ENCODE data around the gene SIKE1. TPM values are rescaled to one million over a fixed set of nuclear protein-coding genes. Genes with fewer than 3 reads are reported as not detected.

The SIKE1 gene
- total RNA-seq, 1 donor from 2014 or later, result 35.4 TPM

GRCh38 chr1:114720492-114720891, 60.0 kb downstream of the SIKE1 start:
- no peak for DNase-seq (ENCODE audit: low spot score)
- no peak for ATAC-seq
- intact Hi-C loops (cut with DNase I), result no loop called here

Other genes with a start within 250 kb of the SIKE1 start
- 25.2 TPM for gene BCAS2, start 199.1 kb downstream of the SIKE1 start, total RNA-seq
- gene DENND2C, start 110.6 kb downstream of the SIKE1 start, total RNA-seq, result 4.5 TPM
- not detected for gene AMPD1, start 85.1 kb downstream of the SIKE1 start, total RNA-seq
- 19.4 TPM for gene NRAS, start 63.9 kb downstream of the SIKE1 start, total RNA-seq
- gene CSDE1, start 22.7 kb downstream of the SIKE1 start, total RNA-seq, result 592 TPM
- gene SYCP1, start 74.2 kb upstream of the SIKE1 start, total RNA-seq, result not detected
- not detected for gene TSHB, start 249.1 kb upstream of the SIKE1 start, total RNA-seq